Inflammatory macrophage treated with lipopolysaccharide for 4 hours (primary cell): ENCODE data around the gene JAKMIP2.
"Not testable (repeated sequence)": the region's sequence is repeated elsewhere in the genome, so short reads cannot be mapped to it uniquely, and the experiment has no call there.

Source experiments
- DNase-seq: peaks from one replicate; pipeline ENCODE4 v3.0.0-alpha.2; 2020

The JAKMIP2 gene

DNA sequence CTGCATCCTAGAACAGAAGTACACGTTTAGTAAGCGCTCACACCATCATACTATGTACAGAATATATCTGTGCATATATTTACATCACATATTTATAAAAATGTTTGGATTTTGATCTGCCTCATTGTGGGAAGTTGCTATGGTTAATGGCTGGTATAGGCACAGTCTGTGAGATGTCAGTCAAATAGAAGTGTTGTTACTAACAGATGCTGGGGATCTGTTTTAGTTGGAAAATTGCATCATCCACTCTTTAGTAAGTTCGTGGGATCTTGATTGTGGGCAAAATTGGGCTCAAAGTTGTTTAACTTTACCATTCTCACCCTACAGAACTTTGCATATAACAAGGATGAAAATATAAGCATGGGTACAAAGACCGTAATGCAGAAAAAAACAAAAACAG is 196.3 kb downstream of the JAKMIP2 start:
- DNase-seq = no peak

DNA sequence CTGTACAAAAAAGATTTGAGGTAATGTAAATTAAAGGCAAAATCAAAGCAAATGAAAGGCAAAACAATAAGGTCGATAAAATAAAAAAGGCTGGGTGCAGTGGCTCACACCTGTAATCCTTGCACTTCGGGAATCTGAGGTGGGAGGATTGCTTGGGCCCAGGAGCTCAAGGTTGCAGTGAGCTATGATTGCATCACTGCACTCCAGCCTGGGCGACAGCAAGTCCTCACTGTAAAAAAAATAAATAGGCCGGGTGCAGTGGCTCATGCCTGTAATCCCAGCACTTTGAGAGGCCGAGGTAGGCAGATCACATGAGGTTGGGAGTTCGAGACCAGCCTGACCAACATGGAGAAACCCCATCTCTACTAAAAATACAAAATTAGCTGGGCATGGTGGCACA is 200.3 kb downstream of the JAKMIP2 start:
- not testable (repeated sequence) for DNase-seq

DNA sequence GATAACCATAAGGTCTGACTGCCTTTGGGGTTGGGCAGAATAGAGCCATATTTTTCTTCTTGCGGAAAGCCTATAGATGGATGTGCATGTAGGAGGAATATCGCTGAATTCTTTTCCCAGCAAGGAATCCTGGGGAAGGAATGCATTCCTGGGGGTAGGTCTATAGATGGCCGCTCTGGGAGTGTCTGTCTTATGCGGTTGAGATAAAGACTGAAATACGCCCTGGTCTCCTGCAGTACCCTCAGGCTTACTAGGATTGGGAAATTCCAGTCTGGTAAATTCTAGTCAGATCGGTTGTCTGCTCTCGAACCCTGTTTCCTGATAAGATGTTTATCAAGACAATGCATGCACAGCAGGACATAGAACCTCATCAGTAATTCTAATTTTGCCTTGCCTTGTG is 202.1 kb downstream of the JAKMIP2 start:
- DNase-seq = not testable (repeated sequence)

DNA sequence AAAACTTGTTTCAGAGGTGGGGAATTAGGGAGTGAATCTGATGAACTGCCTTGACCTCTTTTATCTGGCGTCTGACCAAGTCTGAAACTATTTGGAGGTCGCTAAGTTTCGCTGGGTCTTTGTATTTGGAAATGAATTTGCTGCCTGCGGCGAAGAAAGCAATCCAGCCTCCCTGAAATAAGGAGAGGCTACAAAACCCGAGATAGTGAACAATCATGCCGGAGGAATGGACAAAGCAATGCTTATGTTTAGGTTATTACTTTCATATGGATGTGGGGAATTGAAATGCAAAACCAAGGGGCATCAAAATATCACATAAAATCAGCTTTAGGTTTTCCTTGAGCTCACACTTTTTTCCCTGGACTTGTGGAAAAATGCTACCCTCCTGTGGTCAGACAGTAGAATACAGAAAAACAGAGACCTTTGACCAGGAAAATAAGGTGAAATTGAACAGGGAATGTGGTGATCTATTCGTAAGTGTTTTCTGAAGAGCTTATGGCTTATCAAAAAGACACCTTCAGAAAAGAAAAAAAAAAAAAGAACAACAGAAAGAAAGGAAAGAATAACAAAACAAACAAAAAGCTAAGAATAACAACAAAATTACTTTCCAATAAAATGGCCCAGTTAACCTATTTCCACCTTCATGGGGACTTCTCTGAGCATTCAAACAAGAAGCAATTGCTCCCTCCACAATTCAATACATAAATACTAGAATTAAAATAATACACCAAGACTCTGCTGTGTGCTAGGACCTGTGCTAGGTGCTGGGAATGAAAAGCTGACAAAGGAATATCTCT is 204.1 kb downstream of the JAKMIP2 start:
- DNase-seq = peak; percentile 37

DNA sequence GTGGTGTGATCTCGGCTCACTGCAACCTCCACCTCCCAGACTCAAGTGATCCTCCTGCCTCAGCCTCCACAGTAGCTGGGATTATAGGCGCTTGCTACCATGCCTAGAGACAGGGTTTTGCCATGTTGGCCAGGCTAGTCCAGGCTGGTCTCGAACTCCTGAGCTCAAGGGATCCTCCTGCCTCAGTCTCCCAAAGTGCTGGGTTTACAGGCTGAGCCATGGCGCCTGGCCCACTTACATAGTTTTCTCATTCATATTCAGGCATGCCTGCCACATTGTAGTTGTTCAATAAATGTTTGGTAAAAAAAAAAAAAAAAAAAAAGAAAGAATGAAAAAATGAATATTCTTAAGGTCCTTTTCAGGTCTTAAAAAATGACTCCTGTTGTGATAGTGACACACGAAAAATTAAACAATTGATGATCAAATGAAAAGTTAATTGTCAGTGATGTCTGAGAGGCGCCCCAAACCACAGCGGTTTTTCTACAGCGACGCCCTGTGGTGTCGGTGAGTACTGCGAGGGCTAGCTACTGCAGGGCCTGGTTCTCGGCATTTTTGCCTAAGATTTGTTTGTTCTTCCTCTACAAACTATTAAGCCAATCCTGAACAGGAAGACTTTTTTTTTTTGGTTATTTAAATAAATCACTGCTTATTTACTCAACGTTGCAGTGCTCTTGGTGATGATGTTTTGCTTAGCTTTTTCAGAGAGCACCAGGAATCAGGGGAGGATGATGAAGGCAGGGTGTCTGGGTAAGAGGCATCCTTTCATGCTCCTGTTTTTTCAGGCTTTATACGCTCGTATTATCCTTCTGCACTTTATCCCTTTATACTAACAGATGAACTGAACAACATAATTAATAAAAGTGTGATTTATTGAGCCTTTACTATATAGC is 205.6 kb downstream of the JAKMIP2 start:
- peak; percentile 37 for DNase-seq

DNA sequence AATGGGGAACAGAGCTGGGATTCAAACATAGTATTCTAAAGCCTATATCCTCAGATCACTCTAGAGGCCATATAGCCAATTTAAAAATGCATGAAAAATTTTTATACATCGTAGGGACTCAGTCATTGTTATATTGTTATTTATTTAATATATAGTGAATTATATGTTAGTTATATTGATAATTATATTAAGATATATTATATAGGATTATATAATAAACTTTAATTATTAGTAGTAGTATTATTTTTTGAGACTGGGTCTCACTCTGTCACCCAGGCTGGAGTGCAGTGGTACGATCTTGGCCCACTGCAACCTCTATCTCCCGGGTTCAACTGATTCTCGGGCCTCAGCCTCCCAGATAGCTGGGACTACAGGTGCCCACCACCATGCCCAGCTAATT is 206.9 kb downstream of the JAKMIP2 start:
- no peak for DNase-seq

DNA sequence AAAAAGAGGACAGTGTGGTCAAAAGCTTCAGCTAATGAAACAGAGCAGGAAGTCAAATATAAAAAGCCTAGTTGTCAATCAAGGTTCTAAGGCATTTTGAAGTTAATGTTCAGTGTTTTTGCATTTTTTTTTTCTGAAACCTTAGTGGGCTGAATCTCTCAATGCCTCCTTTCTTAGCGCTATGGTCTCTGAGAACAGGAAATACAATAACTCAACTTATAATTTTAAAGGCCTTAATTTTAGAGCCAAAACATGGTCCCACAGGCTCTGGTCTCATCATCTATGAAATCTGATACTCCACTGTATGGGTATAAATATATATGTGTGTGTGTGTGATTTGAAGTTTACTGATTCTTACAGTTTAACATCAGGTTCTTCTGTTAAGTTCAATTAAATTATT is 209.3 kb downstream of the JAKMIP2 start:
- DNase-seq = no peak

DNA sequence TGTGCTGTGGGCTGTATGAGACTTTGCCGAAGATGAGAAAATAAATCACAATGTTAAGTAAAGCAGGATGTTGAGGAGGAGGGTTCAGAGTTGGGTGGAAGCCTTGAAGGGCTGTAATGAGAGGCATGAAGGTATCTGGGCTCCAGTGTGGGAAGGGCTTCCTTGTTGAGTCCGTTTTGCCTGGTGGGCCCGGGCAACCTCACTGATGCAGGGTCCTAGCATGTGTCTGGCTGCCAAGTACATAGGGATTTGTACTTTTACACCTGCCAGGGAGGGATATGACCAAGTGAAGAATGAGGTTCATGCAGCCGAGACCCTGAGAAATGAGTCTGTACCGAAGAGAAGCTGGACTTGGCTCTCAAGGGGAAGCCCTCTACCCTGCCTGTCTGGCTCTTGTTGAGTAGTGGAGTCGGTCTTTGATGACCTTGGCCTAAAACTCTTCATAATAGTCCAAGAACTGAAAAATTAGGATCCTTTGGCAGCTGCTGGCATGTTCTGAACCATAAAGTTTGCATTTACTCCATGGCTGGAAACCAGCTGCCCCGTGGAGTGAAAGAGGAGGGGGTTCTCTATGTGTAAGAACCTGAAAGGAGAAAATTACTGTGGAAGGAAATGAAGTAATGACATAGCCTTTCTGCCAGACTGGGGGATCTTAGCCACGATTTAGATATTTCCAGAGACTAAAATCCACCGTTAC is 213.7 kb downstream of the JAKMIP2 start:
- no peak for DNase-seq

DNA sequence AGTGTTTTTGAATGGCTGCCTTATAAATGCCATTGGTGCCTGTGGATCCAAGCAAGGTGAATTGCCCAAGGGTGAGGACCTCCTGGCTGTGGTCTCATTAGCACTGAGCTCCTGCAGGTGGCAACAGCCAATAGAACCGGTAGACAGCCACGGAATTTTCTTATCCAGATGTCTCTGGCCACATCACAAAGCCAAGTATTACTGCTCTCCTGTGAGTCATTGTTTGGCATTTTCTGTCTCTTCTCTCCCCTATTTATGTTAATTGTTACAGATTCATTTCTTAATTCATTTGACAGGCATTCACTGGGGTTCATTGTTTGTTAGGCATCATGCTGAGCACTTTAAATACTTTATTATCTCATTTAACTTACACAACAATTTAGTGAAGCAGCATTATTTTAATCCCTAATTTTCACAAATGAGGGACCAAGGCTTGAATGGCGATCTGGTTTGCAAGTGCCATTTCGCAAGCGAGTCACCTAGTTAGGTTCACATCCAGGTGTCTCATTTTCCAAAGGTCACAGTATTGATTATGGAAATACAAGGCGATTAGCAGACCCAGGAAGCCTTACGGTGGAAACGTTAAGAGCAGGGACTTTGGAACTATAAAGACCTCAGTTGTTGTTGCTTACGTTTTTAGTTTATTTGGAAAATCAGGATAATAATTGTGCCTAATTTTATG is 214.5 kb downstream of the JAKMIP2 start:
- DNase-seq = no peak

DNA sequence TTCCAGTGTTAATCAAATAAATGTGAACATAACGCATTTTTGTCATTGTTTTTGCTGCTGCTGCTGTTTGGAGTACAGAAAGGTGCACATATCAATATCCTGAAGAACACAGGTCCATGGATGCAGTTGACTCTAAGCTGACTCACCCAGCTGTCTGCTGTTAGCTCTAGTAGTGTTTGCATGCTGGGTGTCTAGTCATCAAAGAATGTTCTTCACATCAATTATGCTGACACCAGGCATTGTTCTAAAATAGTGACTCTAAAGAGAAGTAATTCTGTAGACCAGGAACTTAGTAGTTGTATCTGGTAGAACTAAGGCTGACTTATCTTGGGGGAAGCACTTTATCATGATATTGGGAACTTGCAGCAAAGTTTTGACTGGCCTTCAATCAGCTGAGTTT is 217.0 kb downstream of the JAKMIP2 start:
- DNase-seq = no peak

DNA sequence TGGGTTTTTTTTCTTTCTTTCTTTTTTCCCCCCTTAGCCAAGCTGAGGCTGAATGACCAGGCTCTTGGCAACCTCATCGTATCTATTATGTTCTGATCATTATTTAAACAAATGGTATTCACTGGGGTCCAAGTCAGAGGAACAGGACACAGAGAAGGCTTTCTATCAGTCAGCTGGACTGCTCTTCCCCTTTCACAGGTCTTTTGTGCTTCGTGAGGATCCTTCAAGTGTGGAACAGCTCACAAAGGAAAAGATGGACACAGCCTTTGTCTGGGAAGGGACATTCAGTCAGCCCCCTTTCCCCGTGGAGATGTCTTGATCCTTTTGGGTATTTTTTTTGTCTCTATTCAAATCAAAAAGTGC is 218.4 kb downstream of the JAKMIP2 start:
- DNase-seq = no peak

DNA sequence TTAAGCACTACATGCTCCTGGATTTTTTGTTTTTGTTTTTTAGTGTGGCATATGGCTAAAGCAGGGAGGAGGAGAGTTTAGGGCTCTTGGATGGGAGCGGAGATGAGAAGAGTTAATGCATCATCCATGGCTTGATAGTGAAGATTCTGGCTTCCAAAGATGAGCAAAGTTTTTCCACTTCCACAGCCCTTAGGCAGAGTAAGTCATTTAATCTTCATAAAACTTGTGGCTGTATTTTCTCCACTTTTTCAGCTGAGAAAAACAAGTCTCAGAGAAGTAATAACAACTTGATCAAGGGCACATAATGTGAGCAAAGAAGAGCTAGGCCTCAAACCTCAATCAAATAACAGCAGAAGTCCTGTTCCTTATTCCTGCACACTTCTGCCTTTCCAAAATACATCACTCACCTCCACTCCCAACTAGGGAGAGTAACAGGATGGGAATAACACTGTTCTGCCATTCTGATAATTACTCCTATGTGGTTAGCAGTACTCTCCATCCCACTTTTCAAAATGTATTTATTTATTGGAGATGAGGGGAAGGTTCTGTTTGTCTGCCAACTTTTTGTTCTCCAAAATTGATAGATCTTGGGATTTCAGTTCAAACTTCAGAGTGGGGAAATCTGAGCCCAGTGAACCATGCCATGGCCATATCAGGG is 218.9 kb downstream of the JAKMIP2 start:
- no peak for DNase-seq

DNA sequence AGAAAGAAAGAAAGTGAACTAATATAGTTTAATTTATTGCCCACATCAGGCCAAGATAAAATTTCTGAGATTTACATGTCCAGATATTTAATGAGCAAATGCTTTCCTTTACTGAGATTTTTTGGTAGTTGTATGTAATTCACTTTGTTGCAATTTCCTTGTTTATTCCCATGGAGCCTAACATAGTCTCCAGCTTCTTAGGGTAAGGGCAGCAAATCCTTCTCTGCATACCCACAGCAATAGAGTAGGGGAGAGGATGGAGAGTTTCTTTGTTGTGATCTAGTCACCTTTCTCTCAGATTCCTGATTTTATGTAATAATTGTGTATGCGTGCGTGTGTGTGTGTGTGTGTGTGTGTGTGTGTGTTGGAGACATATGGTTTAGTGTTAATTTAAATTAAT is 221.1 kb downstream of the JAKMIP2 start:
- no peak for DNase-seq

DNA sequence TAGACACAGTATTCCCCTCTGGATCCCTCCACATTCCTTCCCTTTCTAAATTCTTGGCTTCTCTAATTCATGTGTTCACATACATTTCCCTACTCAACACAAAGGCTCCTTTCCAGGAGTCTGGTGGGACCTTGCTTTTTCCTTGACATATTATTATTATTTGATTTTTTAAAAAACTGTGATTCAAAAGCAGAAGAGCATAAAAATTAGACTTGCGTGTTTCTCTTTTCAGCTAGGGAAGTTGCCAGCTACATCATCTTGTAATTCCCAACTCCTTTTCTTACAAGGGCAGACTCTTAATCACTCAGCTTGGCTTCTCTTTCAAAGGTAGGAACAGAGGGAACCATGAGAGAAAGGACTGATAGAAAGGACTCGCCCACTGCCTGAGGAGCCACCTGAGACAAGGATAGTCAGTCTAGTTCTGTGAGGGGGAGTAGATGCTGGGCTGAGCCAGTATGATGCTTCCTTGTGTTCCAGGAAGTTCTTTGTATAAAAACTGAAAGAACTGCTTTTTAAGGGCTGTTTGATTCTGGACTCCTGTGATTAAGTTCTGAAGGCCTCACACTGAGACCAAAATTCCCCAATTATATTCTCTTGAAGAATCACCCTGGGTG is 221.7 kb downstream of the JAKMIP2 start:
- DNase-seq = no peak

DNA sequence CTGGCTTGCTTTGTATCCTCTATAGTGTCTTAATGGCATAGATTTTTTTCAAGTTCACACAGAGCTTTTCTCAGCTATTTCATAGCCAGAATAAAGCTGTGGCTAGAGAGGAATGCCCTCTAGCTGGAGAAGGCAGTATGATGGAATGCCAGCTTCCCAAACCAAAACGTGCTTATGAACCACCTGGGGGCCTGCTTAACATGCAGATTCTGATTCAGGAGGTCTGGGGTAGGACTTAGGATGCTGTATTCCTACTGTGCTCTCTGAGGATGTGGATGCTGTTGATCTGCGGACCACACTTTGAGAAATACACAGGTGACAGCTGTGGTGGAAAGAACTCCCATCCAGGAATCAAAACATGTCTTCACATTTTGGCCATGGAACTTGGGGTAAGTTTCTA is 222.8 kb downstream of the JAKMIP2 start:
- no peak for DNase-seq

DNA sequence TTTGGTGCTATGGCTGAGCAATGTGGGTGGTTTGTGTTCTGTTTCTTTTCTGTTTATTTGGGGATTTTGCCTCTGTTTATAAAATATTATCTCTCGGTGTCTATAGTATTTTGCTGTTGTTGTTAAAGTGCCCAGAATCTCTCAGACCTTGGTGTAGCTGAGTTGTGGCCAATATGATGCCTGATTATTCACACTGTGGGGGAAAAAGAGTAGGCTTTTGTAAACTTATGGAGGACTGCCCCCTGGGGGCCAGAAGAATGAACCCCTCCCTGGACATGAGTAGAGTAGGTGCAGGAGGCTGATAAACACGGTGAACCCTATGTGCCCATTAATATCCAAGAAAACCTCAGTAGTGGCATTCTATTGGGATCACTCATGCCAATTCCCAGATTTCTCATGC is 223.7 kb downstream of the JAKMIP2 start:
- peak; percentile 44 for DNase-seq

DNA sequence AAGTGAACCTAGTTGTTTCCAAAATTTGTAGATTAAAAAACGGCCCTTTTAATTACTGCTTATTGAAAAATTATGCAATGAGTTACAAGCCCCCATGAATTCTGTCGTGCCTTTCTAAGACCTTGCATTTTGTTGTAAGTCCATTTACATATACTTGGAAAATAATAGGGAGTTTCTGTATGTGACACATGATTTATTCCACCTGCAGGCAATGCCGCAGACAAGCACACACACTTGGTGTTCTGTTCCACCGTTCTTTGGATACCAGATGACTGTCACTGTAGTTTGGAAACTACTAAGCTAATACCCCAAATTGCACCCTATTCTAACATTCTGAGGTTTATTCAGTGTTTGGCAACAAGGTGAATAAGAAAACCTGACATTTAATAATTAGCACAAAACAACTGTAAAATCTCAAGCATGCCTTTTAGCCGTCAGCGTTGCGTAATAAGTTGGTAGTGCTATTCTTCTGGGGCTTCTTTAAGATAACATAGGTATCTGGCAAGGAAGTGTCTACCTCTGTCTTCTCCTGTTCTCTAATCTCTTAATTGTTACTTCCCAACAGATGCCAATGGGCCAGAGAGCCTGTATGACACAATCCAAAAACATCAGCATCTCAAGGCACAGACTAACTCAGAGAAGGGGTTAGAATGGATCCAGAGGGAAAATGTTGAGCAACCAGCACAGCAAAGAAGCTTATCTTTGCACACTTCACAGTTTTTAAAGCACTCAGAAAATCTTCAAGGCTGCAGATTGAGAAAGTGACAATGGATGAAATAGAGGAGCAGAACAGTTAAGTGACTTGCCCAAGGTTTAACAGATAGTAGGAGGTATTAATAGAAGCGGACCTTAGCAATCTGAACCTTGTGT is 224.4 kb downstream of the JAKMIP2 start:
- no peak for DNase-seq

DNA sequence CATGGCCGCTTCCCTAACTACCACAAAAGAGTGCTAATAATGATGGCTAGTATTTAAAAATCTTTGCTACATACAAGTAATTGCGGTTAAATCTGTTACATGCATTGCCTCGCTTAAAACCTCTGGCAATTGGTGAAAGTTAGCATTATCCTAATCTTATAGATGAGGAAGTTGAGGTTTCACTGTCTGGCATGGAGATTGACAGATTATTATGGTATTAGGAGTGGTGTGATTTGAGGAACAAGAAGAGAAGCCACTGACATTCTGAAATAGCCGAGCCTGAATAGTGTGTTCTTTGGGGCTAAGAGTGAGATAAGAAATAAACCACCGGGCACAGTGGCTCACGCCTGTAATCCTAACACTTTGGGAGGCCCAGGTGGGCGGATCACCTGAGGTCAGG is 227.4 kb downstream of the JAKMIP2 start:
- no peak for DNase-seq

DNA sequence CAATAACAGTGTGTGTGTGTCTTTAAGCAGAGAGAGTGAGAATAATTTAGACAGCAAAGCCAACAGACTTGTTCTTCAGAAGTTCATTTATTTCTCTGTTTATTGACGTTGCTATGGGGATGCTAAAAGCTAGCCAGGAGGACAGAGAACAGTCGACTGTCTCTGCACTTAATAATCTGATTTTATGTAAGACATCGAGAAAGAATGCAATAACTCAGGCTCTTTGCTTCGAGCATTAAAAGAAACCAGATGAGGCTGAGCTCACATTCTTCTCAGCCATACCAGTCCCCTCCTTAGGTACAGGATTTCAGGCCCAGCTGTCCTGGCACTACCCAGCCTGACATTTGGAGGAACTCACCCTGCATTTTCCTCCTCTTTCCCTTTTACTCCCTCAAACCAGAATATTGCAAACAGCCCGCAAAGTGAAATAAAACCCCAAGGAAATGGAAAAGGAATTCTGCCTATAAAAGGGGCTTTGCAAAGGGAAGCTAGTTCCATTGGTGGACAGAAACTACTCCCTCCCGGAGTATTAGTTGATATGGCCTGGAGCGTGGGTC is 228.2 kb downstream of the JAKMIP2 start:
- DNase-seq = no peak

DNA sequence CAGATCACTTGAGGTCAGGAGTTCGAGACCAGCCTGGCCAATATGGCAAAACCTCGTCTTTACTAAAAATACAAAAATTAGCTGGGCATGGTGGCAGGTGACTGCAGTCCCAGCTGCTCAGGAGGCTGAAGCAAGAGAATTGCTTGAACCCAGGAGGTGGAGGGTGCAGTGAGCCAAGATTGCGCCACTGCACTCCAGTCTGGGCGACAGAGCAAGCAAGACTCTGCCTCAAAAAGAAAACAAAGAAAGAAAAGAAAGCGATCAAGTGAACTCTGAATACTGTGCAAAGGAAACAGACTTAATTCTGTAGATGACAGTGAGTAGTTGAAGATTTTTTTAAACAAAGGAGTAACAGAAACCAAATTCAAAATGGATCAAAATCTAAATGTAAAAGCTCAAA is 228.7 kb downstream of the JAKMIP2 start:
- DNase-seq = not testable (repeated sequence)

DNA sequence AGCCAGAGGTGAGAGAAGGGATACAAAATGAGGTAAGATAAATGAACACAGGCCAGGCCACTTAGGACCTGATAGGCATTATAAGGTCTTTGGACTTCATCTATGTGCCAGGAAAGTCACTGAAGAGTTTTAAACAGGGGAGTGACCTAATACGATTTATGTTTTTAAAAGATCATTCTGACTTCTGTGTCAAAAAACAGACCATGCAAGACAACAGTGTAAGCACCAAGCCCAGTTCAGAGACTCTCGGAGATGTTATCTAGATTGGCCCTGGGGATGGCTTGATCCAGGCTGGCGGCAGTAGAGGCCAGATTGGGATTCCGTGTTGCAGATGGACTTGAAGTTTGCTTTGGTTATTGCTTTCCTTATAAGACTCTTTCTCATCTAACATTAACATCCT is 229.6 kb downstream of the JAKMIP2 start:
- DNase-seq = no peak
